Stimulated activated effector memory CD8-positive, alpha-beta T cell treated with anti-CD3 and anti-CD28 coated beads, Interleukin-12 subunit alpha, Interleukin-12 subunit beta, amount 100 ng/mL, for 72 hours (primary cell): Measurements from ENCODE around the gene B9D2.
A peak's percentile ranks its signal among the peaks of the same experiment; 100 is the strongest.

Experiments used
- ATAC-seq: fragments of 150-1000 bp; cut with Tn5 transposase; 2 replicates; pipeline ENCODE4 v1.10.0; 2021
- DNase-seq, 2 donors: peaks; one replicate each; pipeline ENCODE4 v3.0.0; 2021 to 2022; ENCODE audit warnings: low spot score in 2 of 2
- H3K27ac Mint-ChIP-seq: one replicate; pipeline ENCODE4 v1.8.0; 2022; ENCODE audit warnings: mild to moderate bottlenecking, mixed read lengths
- H3K36me3 Mint-ChIP-seq: one replicate; pipeline ENCODE4 v1.8.0; 2022; ENCODE audit warnings: mild to moderate bottlenecking, mixed read lengths
- H3K4me1 Mint-ChIP-seq: one replicate; pipeline ENCODE4 v1.8.0; 2022; ENCODE audit warnings: mixed read lengths
- H3K4me3 Mint-ChIP-seq: one replicate; pipeline ENCODE4 v1.8.0; 2022; ENCODE audit warnings: mild to moderate bottlenecking, mixed read lengths
- H3K9me3 Mint-ChIP-seq: one replicate; pipeline ENCODE4 v1.8.0; 2022; ENCODE audit warnings: mixed read lengths

Gene B9D2

GRCh38 chr19:41321600-41322270 lies 42.2 kb downstream of the B9D2 start:
- DNase-seq (no peak), ATAC-seq (no peak)
- peaks cover 63% of the 10 kb centered on the region for H3K4me1 Mint-ChIP-seq
- no peaks in the 10 kb centered on the region for H3K9me3 Mint-ChIP-seq
- no peak overlapping the region for H3K4me3 Mint-ChIP-seq
- H3K36me3 Mint-ChIP-seq, result peaks cover 97% of the 10 kb centered on the region
- peak overlapping the region; percentile 97 for H3K27ac Mint-ChIP-seq

DNA sequence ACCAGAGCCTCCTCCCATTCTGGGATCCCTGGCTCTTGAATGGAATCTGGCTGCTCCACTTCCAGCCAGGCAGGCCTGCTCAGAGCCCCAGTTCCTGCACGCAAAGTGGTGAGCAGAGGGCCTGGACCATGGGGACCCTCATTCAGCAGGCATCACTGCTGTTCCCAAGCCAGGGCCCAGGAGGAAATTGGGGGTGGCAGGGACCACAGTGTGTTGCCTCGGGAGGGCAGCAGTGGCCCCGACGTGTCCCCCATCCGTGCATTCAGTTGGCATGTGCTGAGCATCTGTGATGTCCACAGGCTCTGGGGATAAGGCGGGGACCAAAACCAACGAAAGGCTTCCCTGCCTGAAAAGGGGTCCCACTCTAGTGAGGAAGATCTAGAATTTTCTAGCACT lies 42.7 kb downstream of the B9D2 start:
- no peak for DNase-seq
- Mint-ChIP-seq H3K36me3 (peaks cover 97% of the 10 kb centered on the region), H3K4me3 (no peak overlapping the region), H3K9me3 (no peaks in the 10 kb centered on the region), H3K4me1 (peaks cover 63% of the 10 kb centered on the region), H3K27ac (peak overlapping the region; percentile 97)
- no peak for ATAC-seq

DNA sequence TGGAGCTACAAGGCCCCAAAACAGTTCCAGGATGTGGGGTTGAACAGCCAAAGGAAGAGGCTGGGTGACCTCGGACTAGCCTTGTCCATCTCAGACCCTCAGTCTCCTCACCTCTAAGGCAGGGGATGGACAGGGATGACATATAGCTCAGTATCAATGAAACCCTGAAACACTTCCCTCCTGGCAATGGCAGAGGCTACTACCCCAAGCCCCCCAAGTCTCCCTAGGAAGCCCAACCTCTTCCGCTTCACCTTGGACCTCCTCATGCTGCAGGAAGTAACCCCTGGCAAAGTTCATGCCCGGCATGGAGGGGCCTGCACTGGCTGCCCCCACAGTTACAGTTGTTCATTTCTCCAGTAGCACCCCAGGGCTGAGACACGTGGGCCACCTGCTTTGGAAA lies 43.4 kb downstream of the B9D2 start:
- Mint-ChIP-seq H3K27ac (peak overlapping the region; percentile 97), H3K4me3 (no peak overlapping the region), H3K9me3 (no peaks in the 10 kb centered on the region), H3K4me1 (peaks cover 61% of the 10 kb centered on the region), H3K36me3 (peaks cover 100% of the 10 kb centered on the region)
- no peak for ATAC-seq
- no peak for DNase-seq

GRCh38 chr19:41320185-41320518 lies 43.8 kb downstream of the B9D2 start:
- DNase-seq (no peak), ATAC-seq (no peak)
- no peak overlapping the region for H3K4me3 Mint-ChIP-seq
- peaks cover 57% of the 10 kb centered on the region for H3K4me1 Mint-ChIP-seq
- H3K27ac Mint-ChIP-seq, result peak overlapping the region; percentile 97
- peaks cover 100% of the 10 kb centered on the region for H3K36me3 Mint-ChIP-seq
- no peaks in the 10 kb centered on the region for H3K9me3 Mint-ChIP-seq

- ATAC-seq (no peak), DNase-seq (no peak)
- no peak overlapping the region for H3K4me3 Mint-ChIP-seq
- peaks cover 100% of the 10 kb centered on the region for H3K36me3 Mint-ChIP-seq
- peak overlapping the region; percentile 97 for H3K27ac Mint-ChIP-seq
- no peaks in the 10 kb centered on the region for H3K9me3 Mint-ChIP-seq
- peaks cover 52% of the 10 kb centered on the region for H3K4me1 Mint-ChIP-seq
These were observed 44.3 kb downstream of the B9D2 start for GRCh38 chr19:41319500-41320184.

- Mint-ChIP-seq H3K27ac (peak overlapping the region; percentile 97), H3K36me3 (peaks cover 100% of the 10 kb centered on the region), H3K4me1 (peaks cover 44% of the 10 kb centered on the region), H3K4me3 (no peak overlapping the region), H3K9me3 (no peaks in the 10 kb centered on the region)
- DNase-seq (no peak), ATAC-seq (no peak)
These were observed 45.1 kb downstream of the B9D2 start for GRCh38 chr19:41318696-41319499.

- H3K36me3 Mint-ChIP-seq, result peaks cover 99% of the 10 kb centered on the region
- H3K9me3 Mint-ChIP-seq, result no peaks in the 10 kb centered on the region
- H3K4me3 Mint-ChIP-seq, result no peak overlapping the region
- H3K27ac Mint-ChIP-seq, result peak overlapping the region; percentile 97
- DNase-seq (no peak), ATAC-seq (no peak)
- peaks cover 47% of the 10 kb centered on the region for H3K4me1 Mint-ChIP-seq
These were observed 47.5 kb downstream of the B9D2 start for GRCh38 chr19:41316306-41316920.

DNA sequence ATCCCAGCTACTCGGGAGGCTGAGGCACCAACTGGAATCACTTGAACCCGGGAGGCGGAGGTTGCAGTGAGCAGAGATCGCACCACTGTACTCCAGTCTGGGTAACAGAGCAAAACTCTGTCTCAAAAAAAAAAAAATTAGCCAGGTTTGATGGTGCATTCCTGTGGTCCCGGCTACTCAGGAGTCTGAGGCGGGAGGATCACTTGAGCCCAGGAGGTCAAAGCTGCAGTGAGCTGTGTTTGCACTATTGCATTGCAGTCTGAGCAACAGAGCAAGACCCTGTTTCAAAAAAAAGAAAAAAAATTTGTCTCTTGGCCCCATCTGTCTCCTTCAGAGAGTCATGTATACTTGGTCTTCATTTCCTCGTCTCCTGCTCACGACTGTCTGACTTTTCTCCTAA lies 52.3 kb downstream of the B9D2 start:
- no peak for ATAC-seq
- no peak for DNase-seq
- H3K9me3 Mint-ChIP-seq, result no peaks in the 10 kb centered on the region
- peak overlapping the region; percentile 88 for H3K4me3 Mint-ChIP-seq
- peaks cover 97% of the 10 kb centered on the region for H3K36me3 Mint-ChIP-seq
- peaks cover 75% of the 10 kb centered on the region for H3K4me1 Mint-ChIP-seq
- peak overlapping the region; percentile 99 for H3K27ac Mint-ChIP-seq

DNA sequence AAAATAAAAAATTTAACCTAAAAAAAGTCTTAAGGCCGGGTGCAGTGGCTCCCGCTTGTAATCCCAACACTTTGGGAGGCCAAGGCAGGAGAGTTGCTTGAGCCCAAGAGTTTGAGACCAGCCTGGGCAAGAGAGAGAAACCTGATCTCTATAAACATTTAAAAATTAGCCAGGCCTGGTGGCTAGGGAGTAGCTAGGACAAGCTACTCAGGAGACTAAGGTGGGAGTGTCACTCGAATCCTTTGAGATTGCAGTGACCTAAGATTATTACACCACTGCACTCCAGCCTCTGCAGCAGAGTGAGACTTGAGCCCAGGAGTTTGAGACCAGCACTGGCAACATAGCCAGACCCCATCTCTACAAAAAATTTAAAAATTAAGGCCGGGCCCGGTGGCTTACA lies 52.9 kb downstream of the B9D2 start:
- DNase-seq (no peak), ATAC-seq (no peak)
- Mint-ChIP-seq H3K4me1 (peaks cover 75% of the 10 kb centered on the region), H3K9me3 (no peaks in the 10 kb centered on the region), H3K36me3 (peaks cover 97% of the 10 kb centered on the region), H3K4me3 (peak overlapping the region; percentile 88), H3K27ac (peak overlapping the region; percentile 99)

DNA sequence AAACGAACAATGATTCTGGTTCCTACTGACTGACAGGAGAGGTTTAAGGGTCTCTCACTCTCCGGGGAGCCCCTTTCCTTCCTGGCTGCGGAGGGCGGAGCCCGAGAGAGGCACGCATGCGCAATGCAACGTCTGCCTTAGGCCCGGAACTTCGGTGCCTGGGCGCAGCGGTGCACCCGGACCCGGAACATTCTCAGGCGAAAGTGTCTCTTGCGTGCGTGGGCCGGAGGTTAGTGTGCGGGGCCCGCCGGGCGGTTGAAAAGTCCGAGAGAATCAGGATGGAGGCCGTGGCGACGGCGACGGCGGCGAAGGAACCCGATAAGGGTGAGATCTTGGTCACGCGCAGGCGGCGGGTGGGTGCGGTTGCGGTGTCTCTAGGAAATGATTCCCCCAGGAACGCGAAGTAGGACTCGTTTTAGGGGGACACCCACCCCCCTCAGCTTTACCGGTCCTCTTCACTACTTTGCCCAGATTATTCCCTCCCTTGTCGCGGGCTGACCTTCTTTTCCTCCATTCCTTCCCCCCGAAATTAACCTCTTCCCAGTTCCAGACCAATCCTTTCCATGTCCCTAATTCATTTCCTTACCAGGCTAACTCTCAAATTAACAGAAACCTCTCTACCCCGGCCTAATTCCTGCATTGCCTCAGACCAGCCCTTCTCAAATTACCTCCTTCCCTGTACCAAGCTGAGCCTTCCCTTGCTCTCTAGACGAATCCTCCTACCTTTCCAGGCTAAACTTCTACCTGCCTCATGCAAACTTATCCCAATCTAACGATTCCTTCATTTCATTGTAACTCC lies 53.7 kb downstream of the B9D2 start, which contains the start of gene CCDC97:
Gene CCDC97, plus strand, starts transcription at position 140 of the 799 bp plus-strand sequence. Its CDS starts 139 bp downstream, at position 279.
- Mint-ChIP-seq H3K36me3 (peaks cover 97% of the 10 kb centered on the region), H3K4me3 (peak within 1 kb of the TSS; percentile 88), H3K27ac (peak within 1 kb of the TSS; percentile 99), H3K9me3 (no peaks in the 10 kb centered on the region), H3K4me1 (peaks cover 80% of the 10 kb centered on the region)
- DNase-seq (peak; percentile 92 to 95), ATAC-seq (peak; percentile 77)

- peak overlapping the region; percentile 88 for H3K4me3 Mint-ChIP-seq
- ATAC-seq, result no peak
- no peaks in the 10 kb centered on the region for H3K9me3 Mint-ChIP-seq
- peak overlapping the region; percentile 99 for H3K27ac Mint-ChIP-seq
- H3K4me1 Mint-ChIP-seq, result peaks cover 89% of the 10 kb centered on the region
- H3K36me3 Mint-ChIP-seq, result peaks cover 97% of the 10 kb centered on the region
- DNase-seq, result no peak
These were observed 54.5 kb downstream of the B9D2 start for GRCh38 chr19:41309180-41310032.

- peaks cover 97% of the 10 kb centered on the region for H3K36me3 Mint-ChIP-seq
These were observed 55.3 kb downstream of the B9D2 start for GRCh38 chr19:41308450-41309179.

GRCh38 chr19:41307954-41308449 lies 55.9 kb downstream of the B9D2 start:
- Mint-ChIP-seq H3K4me1 (peaks cover 95% of the 10 kb centered on the region), H3K27ac (peak overlapping the region; percentile 99), H3K9me3 (no peaks in the 10 kb centered on the region), H3K4me3 (peak overlapping the region; percentile 88), H3K36me3 (peaks cover 97% of the 10 kb centered on the region)
- no peak for DNase-seq
- ATAC-seq, result peak; percentile 1

More at GRCh38 chr19:41308450-41309179, 55.3 kb downstream of the B9D2 start:
- ATAC-seq (peak; percentile 70), DNase-seq (peak; percentile 96 to 99)
- Mint-ChIP-seq H3K4me3 (peak overlapping the region; percentile 88), H3K9me3 (no peaks in the 10 kb centered on the region), H3K27ac (peak overlapping the region; percentile 99), H3K4me1 (peaks cover 95% of the 10 kb centered on the region)
